ENCODE results near the gene LMO2. TPM values are rescaled to one million over a fixed set of nuclear protein-coding genes. Genes with fewer than 3 reads are reported as not detected.

LMO2 gene
- total RNA-seq, 4 donors from 2014 or later, result 2.1 to 11.1 (median 7.0) TPM

- Histone ChIP-seq H3K27ac (peak overlapping the region; percentile 80), H3K4me1 (peaks cover 30% of the 10 kb centered on the region), H3K9me3 (no peaks in the 10 kb centered on the region), H3K4me3 (peak overlapping the region; percentile 12), H3K27me3 (no peaks in the 10 kb centered on the region), H3K36me3 (no peaks in the 10 kb centered on the region)
- TF ChIP-seq CTCF (IDR thresholded peaks at IDR 0.05) (no peak), EP300 (IDR thresholded peaks at IDR 0.05) (no peak), POLR2AphosphoS5 (IDR thresholded peaks at IDR 0.05) (peak in 2 of 3 donors; percentile 33 to 54)
- WGBS, result 21% methylated on average over 7 of the region's 7 CpGs
- no peak for DNase-seq (ENCODE audit: low spot score in 2 of 2)
Measured at GRCh38 chr11:33930317-33931021, 38.6 kb upstream of the LMO2 start.

GRCh38 chr11:33928564-33928963 is 36.7 kb upstream of the LMO2 start:
- no peaks in the 10 kb centered on the region for H3K27me3 ChIP-seq
- H3K9me3 ChIP-seq, result no peaks in the 10 kb centered on the region
- H3K4me1 ChIP-seq, result peaks cover 30% of the 10 kb centered on the region
- 95% methylated on average over 4 of the region's 4 CpGs for WGBS
- H3K36me3 ChIP-seq, result no peaks in the 10 kb centered on the region
- TF ChIP-seq CTCF (IDR thresholded peaks at IDR 0.05) (no peak), POLR2A (IDR thresholded peaks at IDR 0.05) (no peak)
- H3K27ac ChIP-seq, result no peak overlapping the region
- DNase-seq (ENCODE audit: low spot score in 2 of 2), result no peak
- H3K4me3 ChIP-seq, result no peak overlapping the region

- no peak for TF ChIP-seq POLR2AphosphoS5 (IDR thresholded peaks at IDR 0.05)
- TF ChIP-seq EP300 (IDR thresholded peaks at IDR 0.05), result no peak
- TF ChIP-seq POLR2A (IDR thresholded peaks at IDR 0.05), result no peak
- TF ChIP-seq CTCF (IDR thresholded peaks at IDR 0.05), result no peak
- Histone ChIP-seq H3K4me1 (peaks cover 26% of the 10 kb centered on the region), H3K27ac (no peak overlapping the region), H3K9me3 (no peaks in the 10 kb centered on the region), H3K4me3 (no peak overlapping the region), H3K27me3 (no peaks in the 10 kb centered on the region), H3K36me3 (no peaks in the 10 kb centered on the region)
- DNase-seq (ENCODE audit: low spot score in 2 of 2), result no peak
- 93% methylated on average over 16 of the region's 16 CpGs for WGBS
Measured at GRCh38 chr11:33926671-33927552, 35.0 kb upstream of the LMO2 start.

DNA sequence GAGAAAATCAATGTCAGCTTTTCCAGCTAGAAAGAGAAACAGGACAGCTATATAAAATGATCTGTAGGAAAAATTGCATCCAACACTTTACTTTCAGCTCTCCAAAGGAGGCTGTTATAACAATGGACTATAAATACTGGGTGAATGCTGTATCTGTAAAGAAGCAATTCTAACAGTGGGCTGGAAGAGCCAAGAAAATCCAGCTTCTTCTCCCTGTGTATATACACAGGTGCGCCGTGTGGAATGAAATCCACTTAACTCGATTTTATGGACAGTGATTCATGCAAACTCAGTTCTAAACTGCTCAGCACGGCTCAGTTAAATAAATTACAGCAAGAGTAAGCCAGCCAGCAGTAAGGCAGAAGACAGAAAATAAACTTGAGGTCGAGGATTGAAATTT is 32.5 kb upstream of the LMO2 start:
- WGBS, result 91% methylated on average over 5 of the region's 5 CpGs
- Histone ChIP-seq H3K27me3 (no peaks in the 10 kb centered on the region), H3K4me1 (peaks cover under 1% of the 10 kb centered on the region)

More for the DNA sequence above, 32.5 kb upstream of the LMO2 start:
- no peak for DNase-seq (ENCODE audit: low spot score in 2 of 2)
- no peaks in the 10 kb centered on the region for H3K36me3 ChIP-seq
- no peak overlapping the region for H3K4me3 ChIP-seq
- no peaks in the 10 kb centered on the region for H3K9me3 ChIP-seq
- TF ChIP-seq EP300 (IDR thresholded peaks at IDR 0.05), result no peak
- TF ChIP-seq CTCF (IDR thresholded peaks at IDR 0.05), result no peak
- TF ChIP-seq POLR2A (IDR thresholded peaks at IDR 0.05), result no peak
- TF ChIP-seq POLR2AphosphoS5 (IDR thresholded peaks at IDR 0.05), result no peak
- H3K27ac ChIP-seq, result no peak overlapping the region
